HepG2 (cell line): ENCODE measurements around the gene CCDC88C. TPM values are rescaled to one million over a fixed set of nuclear protein-coding genes. Genes with fewer than 3 reads are reported as not detected.

Source experiments
- ATAC-seq: fragments of 200-7000 bp; cut with Tn5 transposase; 3 replicates; pipeline ENCODE4 v1.9.1; 2020; ENCODE audit warnings: mild to moderate bottlenecking, moderate library complexity
- BruUV-seq: library from RNA; stranded (reverse); fragments of 400-500 nt; replicated peaks from 2 replicates; lab custom pipeline; 2021; lab: Mats Ljungman, UMichigan
- CTCF ChIA-PET: fragments of 300-600 bp; formaldehyde crosslinking; extraction: SDS; loops from one replicate; lab custom pipeline; 2021; ENCODE audit warnings: low total read pairs, inconsistent platforms, low intra/inter-chr PET ratio; lab: Yijun Ruan, JAX
- POLR2A ChIA-PET: fragments of 350-600 bp; sonication (Branson Sonifier 250); formaldehyde crosslinking; loops from one replicate; lab custom pipeline; 2020; ENCODE audit warnings: antibody characterized with exemption, inconsistent platforms; lab: Yijun Ruan, JAX
- DNase-seq: peaks from one replicate; pipeline ENCODE4 v3.0.0-alpha.2; 2015; ENCODE audit warnings: low spot score
- FAIRE-seq: peaks from 3 replicates; lab custom pipeline; 2011; peaks lifted over from hg19 to GRCh38; lab: Jason Lieb, UNC
- H2AFZ ChIP-seq: one replicate; pipeline ENCODE4 v1.6.1; 2011; ENCODE audit warnings: low read length, inconsistent platforms
- H3K27ac ChIP-seq: fragments of 300-600 bp; 3 replicates; pipeline ENCODE4 v1.8.0; 2011; ENCODE audit warnings: mixed run types, mild to moderate bottlenecking, mixed read lengths, low read length, inconsistent platforms; ENCODE audit not compliant: insufficient read depth; ENCODE audit errors: extremely low read length
- H3K27me3 ChIP-seq, 2 experiments: fragments of 200-600 bp in 1 of 2; 2 replicates in 1 of 2; 3 replicates in 1 of 2; pipeline versions ENCODE4 v1.6.0 to v1.8.0; 2011; ENCODE audit warnings: low read length in 2 of 2, mild to moderate bottlenecking in 2 of 2, moderate library complexity in 2 of 2, inconsistent platforms in 1 of 2; ENCODE audit not compliant: insufficient read depth in 2 of 2, control insufficient read depth in 1 of 2
- H3K36me3 ChIP-seq, 2 experiments: fragments of 200-600 bp in 1 of 2; replicated peaks in 1 of 2; 2 replicates in 1 of 2; 3 replicates in 1 of 2; pipeline versions ENCODE4 v1.5.1 to v1.8.0; 2011; ENCODE audit warnings: low read length in 2 of 2, inconsistent platforms in 1 of 2; ENCODE audit not compliant: insufficient read depth in 2 of 2, control insufficient read depth in 1 of 2
- H3K4me1 ChIP-seq: 2 replicates; pipeline ENCODE4 v1.5.1; 2012; ENCODE audit warnings: low read length, inconsistent platforms; ENCODE audit not compliant: insufficient read depth
- H3K4me2 ChIP-seq: 2 replicates; pipeline ENCODE4 v1.6.0; 2011; ENCODE audit warnings: low read depth, low read length, inconsistent platforms
- H3K4me3 ChIP-seq, 3 experiments: fragments of 200-600 bp in 1 of 3; sonication (generic), shearing (Covaris generic) in 1 of 3; replicated peaks in 1 of 3; 2 replicates each; pipeline ENCODE4 v1.5.1; 2011 to 2016; ENCODE audit warnings: low read length in 3 of 3, inconsistent platforms in 2 of 3, low read depth in 2 of 3, mild to moderate bottlenecking in 2 of 3, control low read depth in 1 of 3, mixed read lengths in 1 of 3; ENCODE audit not compliant: insufficient read depth in 1 of 3
- H3K79me2 ChIP-seq: one replicate; pipeline ENCODE4 v1.6.1; 2011; ENCODE audit warnings: low read length, inconsistent platforms; ENCODE audit not compliant: insufficient read depth
- H3K9ac ChIP-seq: 2 replicates; pipeline ENCODE4 v1.6.0; 2011; ENCODE audit warnings: mild to moderate bottlenecking, low read depth, low read length, inconsistent platforms; ENCODE audit not compliant: insufficient read depth
- H3K9me3 ChIP-seq: 2 replicates; pipeline ENCODE4 v1.5.1; 2012; ENCODE audit warnings: mild to moderate bottlenecking, low read length
- H4K20me1 ChIP-seq: 2 replicates; pipeline ENCODE4 v1.6.0; 2011; ENCODE audit warnings: inconsistent platforms, mild to moderate bottlenecking, low read length, moderate library complexity; ENCODE audit not compliant: insufficient read depth
- DZIP1 ChIP-seq: sonication (generic); formaldehyde crosslinking; IDR thresholded peaks from 2 replicates; pipeline ENCODE4 v1.5.0; 2020; ENCODE audit warnings: mild to moderate bottlenecking, missing genetic modification reagents
- FOSL1 ChIP-seq: sonication (generic); formaldehyde crosslinking; IDR thresholded peaks from 2 replicates; pipeline ENCODE4 v1.9.0; 2021; ENCODE audit warnings: missing genetic modification reagents, borderline replicate concordance
- FOXJ3 ChIP-seq: sonication (generic); formaldehyde crosslinking; IDR thresholded peaks from 2 replicates; pipeline ENCODE4 v1.4.0; 2020; ENCODE audit warnings: missing genetic modification reagents, mild to moderate bottlenecking, borderline replicate concordance
- FOXM1 ChIP-seq: sonication (generic); formaldehyde crosslinking; IDR thresholded peaks from 2 replicates; pipeline ENCODE4 v1.5.0; 2020; ENCODE audit warnings: missing genetic modification reagents
- GPN1 ChIP-seq: sonication (generic); formaldehyde crosslinking; IDR thresholded peaks from 2 replicates; pipeline ENCODE4 v1.5.1; 2020; ENCODE audit warnings: missing genetic modification reagents, borderline replicate concordance
- HMG20A ChIP-seq: IDR thresholded peaks from 2 replicates; pipeline ENCODE4 v1.6.1; 2016; ENCODE audit warnings: borderline replicate concordance
- JDP2 ChIP-seq: sonication (generic); formaldehyde crosslinking; IDR thresholded peaks from 2 replicates; pipeline ENCODE4 v1.8.1; 2022; ENCODE audit warnings: missing genetic modification reagents, borderline replicate concordance
- KDM5B ChIP-seq: sonication (generic); formaldehyde crosslinking; IDR thresholded peaks from 2 replicates; pipeline ENCODE4 v1.4.0; 2020; ENCODE audit warnings: missing genetic modification reagents, mild to moderate bottlenecking, borderline replicate concordance
- MED1 ChIP-seq: sonication (generic); formaldehyde crosslinking; IDR thresholded peaks from 2 replicates; pipeline ENCODE4 v1.4.0; 2020; ENCODE audit warnings: missing genetic modification reagents
- PHF21A ChIP-seq: sonication (generic); formaldehyde crosslinking; IDR thresholded peaks from 2 replicates; pipeline ENCODE4 v1.5.0; 2020; ENCODE audit warnings: mild to moderate bottlenecking, missing genetic modification reagents
- SAFB2 ChIP-seq: sonication (generic); formaldehyde crosslinking; IDR thresholded peaks from 2 replicates; pipeline ENCODE4 v1.5.1; 2020; ENCODE audit warnings: missing genetic modification reagents, low read depth, mild to moderate bottlenecking, borderline replicate concordance
- ZBTB21 ChIP-seq: sonication (generic); formaldehyde crosslinking; IDR thresholded peaks from 2 replicates; pipeline ENCODE4 v1.4.0; 2020; ENCODE audit warnings: missing genetic modification reagents
- ZBTB26 ChIP-seq: IDR thresholded peaks from 2 replicates; pipeline ENCODE4 v1.6.1; 2016; ENCODE audit warnings: missing compliant biosample characterization, missing genetic modification reagents, borderline replicate concordance
- ZBTB34 ChIP-seq: sonication (generic); formaldehyde crosslinking; IDR thresholded peaks from 2 replicates; pipeline ENCODE4 v1.8.0; 2022; ENCODE audit warnings: mild to moderate bottlenecking, missing genetic modification reagents
- ZIK1 ChIP-seq: sonication (generic); formaldehyde crosslinking; IDR thresholded peaks from 2 replicates; pipeline ENCODE4 v1.5.0; 2020; ENCODE audit warnings: mild to moderate bottlenecking, low read depth, missing genetic modification reagents, borderline replicate concordance
- ZNF570 ChIP-seq: sonication (generic); formaldehyde crosslinking; IDR thresholded peaks from 2 replicates; pipeline ENCODE4 v1.4.0; 2020; ENCODE audit warnings: mild to moderate bottlenecking, missing genetic modification reagents, borderline replicate concordance
- ZNF616 ChIP-seq: sonication (generic); formaldehyde crosslinking; IDR thresholded peaks from 2 replicates; pipeline ENCODE4 v1.5.0; 2020; ENCODE audit warnings: low read depth, mild to moderate bottlenecking, missing genetic modification reagents
- ZNF772 ChIP-seq: sonication (generic); formaldehyde crosslinking; IDR thresholded peaks from 2 replicates; pipeline ENCODE4 v1.5.0; 2020; ENCODE audit warnings: mild to moderate bottlenecking, missing genetic modification reagents
- ZNF790 ChIP-seq: sonication (generic); formaldehyde crosslinking; IDR thresholded peaks from 2 replicates; pipeline ENCODE4 v1.8.0; 2022; ENCODE audit warnings: missing genetic modification reagents, mild to moderate bottlenecking, borderline replicate concordance
- WGBS: methylation state at CpG from one replicate; pipeline ENCODE4 v1.1.6; 2017; ENCODE audit warnings: low lambda C conversion rate; 5-methylcytosine and 5-hydroxymethylcytosine counted together
- in situ Hi-C: cut with HindIII; loops from 2 replicates; pipeline ENCODE4 v1.10.0; 2017; ENCODE audit warnings: low pct_unique_long_range_greater_than_20kb; ENCODE audit not compliant: extremely low pct_ligation_motif_present
- intact Hi-C: fragments of 100-400 bp; cut with micrococcal nuclease; formaldehyde crosslinking; loops from one replicate; pipeline ENCODE4 v1.10.0; 2022; ENCODE audit not compliant: unreplicated experiment
- polyA plus RNA-seq, 8 experiments: library from polyadenylated mRNA; depleted of rRNA in 3 of 8; stranded (reverse) in 7 of 8; unstranded in 1 of 8; fragments of >200 nt; fragmentation: Illumina TruSeq in 4 of 8; extraction: Trizol in 4 of 8; gene quantifications; 2 replicates each; pipeline versions ENCODE4 v1.2.1 to v1.2.3, GENCODE V29; 2011 to 2016; ENCODE audit warnings: low read depth in 4 of 8, missing spikeins in 1 of 8, mixed read lengths in 1 of 8; ENCODE audit not compliant: insufficient read depth in 1 of 8
- total RNA-seq, 5 experiments: library from RNA; depleted of rRNA; stranded (reverse); fragments of >200 nt; fragmentation: Illumina TruSeq; extraction: Trizol; gene quantifications; 2 replicates each; pipeline ENCODE4 v1.2.3, GENCODE V29; 2016; ENCODE audit warnings: low read depth in 1 of 5
- TF ChIP-seq, protein P1 (sequence below): sonication (generic); formaldehyde crosslinking; IDR thresholded peaks from 2 replicates; pipeline ENCODE4 v1.5.0; 2020; ENCODE audit warnings: missing genetic modification reagents

The CCDC88C gene
- total and polyA plus RNA-seq, 2 of the 13 experiments (the other 11 are each of a cell fraction or from before 2014, with no cell fraction given) = 3.6 to 11.7 TPM

GRCh38 chr14:91311284-91311662 is 106.3 kb downstream of the CCDC88C start:
- ChIA-PET POLR2A (no interaction called here), CTCF (no interaction called here)
- H3K27me3 ChIP-seq = no peaks in the 10 kb centered on the region
- BruUV-seq = no TSS peak
- intact Hi-C loops = no loop called here
- H3K4me3 ChIP-seq = no peak overlapping the region
- H3K79me2 ChIP-seq = no peaks in the 10 kb centered on the region
- DNase-seq (no peak), ATAC-seq (no peak), FAIRE-seq (no peak)
- TF ChIP-seq ZNF790 (CRISPR knock-in tag) (no peak), FOSL1 (CRISPR knock-in tag) (no peak), ZNF570 (CRISPR knock-in tag) (no peak), ZBTB21 (CRISPR knock-in tag) (no peak), GPN1 (CRISPR knock-in tag) (no peak), ZBTB26 (no peak), SAFB2 (CRISPR knock-in tag) (no peak), ZIK1 (no peak), ZNF772 (CRISPR knock-in tag) (no peak), FOXJ3 (CRISPR knock-in tag) (no peak), HMG20A (CRISPR knock-in tag) (no peak), MED1 (CRISPR knock-in tag) (no peak), ZNF616 (CRISPR knock-in tag) (no peak), ZBTB34 (CRISPR knock-in tag) (no peak), PHF21A (CRISPR knock-in tag) (no peak), JDP2 (CRISPR knock-in tag) (no peak), DZIP1 (CRISPR knock-in tag) (no peak), FOXM1 (CRISPR knock-in tag) (no peak), KDM5B (no peak)
- TF ChIP-seq, protein P1, sequence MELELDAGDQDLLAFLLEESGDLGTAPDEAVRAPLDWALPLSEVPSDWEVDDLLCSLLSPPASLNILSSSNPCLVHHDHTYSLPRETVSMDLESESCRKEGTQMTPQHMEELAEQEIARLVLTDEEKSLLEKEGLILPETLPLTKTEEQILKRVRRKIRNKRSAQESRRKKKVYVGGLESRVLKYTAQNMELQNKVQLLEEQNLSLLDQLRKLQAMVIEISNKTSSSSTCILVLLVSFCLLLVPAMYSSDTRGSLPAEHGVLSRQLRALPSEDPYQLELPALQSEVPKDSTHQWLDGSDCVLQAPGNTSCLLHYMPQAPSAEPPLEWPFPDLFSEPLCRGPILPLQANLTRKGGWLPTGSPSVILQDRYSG (CRISPR knock-in tag) = no peak
- no peaks in the 10 kb centered on the region for H3K9me3 ChIP-seq
- peaks cover 22 to 63% of the 10 kb centered on the region in 2 experiments for H3K36me3 ChIP-seq
- H4K20me1 ChIP-seq = no peaks in the 10 kb centered on the region
- H3K27ac ChIP-seq = no peak overlapping the region
- 93% methylated on average over 5 of the region's 5 CpGs for WGBS
- no peak overlapping the region for H2AFZ ChIP-seq
- H3K4me2 ChIP-seq = no peak overlapping the region
- in situ Hi-C loops = no loop called here
- no peak overlapping the region for H3K9ac ChIP-seq
- no peaks in the 10 kb centered on the region for H3K4me1 ChIP-seq
